HG02571 (cell line): ENCODE results near the gene NANS.

Experiments used
- ATAC-seq: cut with Tn5 transposase; IDR thresholded peaks from one replicate; pipeline ENCODE4 v1.9.1; 2021; ENCODE audit warnings: mild to moderate bottlenecking, moderate library complexity; ENCODE audit not compliant: unreplicated experiment

The NANS gene

DNA sequence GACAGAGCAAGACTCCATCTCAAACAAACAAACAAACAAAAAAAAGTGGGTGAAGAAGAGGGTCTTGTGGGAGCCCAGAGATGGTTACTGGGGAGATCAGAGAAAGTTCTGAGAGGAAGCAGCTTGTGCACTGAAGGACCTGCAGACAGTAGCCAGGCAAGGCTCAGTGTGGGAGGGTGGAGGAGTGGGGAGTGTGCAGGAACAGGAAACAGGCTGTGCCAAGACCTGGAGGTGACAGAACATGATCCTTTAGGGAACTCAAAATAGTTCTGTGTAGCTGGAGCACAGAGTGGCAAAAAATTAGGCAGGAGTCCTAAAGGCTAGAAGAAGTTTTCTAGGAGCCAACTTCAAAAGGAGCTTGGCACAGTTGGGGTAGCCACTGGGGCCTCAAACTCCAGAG lies 19.2 kb upstream of the NANS start:
- ATAC-seq, result no peak

DNA sequence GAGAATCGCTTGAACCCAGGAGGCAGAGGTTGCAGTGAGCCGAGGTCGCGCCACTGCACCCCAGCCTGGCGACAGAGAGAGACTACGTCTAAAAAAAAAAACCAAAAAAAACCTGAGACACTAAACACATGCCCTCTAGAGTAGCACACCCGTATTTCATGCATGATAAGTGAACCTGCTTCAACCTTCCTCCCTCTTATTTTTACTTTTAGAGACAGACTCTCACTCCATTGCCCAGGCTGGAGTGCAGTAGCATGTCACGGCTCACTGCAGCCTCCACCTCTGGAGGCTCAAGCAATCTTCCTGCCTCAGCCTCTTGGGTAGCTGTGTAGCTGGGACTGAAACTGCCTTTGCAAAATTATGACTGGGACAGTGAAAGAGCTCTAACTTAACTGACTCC lies 17.6 kb upstream of the NANS start:
- no peak for ATAC-seq

DNA sequence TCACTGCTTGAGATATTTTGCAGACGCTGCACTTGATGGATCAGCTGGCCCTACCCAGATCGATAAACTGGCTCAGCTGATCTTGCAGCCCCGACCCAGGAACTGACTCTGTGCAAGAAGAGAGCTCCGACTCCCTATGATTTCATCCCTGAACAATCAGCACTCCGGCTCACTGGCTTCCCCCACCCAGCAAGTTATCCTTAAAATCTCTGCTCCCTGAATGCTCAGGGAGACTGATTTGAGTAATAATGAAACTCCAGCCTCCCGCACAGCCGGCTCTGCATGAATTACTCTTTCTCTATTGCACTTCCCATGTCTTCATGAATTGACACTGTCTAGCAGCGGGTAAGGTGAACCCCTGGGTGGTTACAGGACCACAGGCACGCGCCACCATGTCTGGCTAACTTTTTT lies 16.9 kb upstream of the NANS start:
- no peak for ATAC-seq

DNA sequence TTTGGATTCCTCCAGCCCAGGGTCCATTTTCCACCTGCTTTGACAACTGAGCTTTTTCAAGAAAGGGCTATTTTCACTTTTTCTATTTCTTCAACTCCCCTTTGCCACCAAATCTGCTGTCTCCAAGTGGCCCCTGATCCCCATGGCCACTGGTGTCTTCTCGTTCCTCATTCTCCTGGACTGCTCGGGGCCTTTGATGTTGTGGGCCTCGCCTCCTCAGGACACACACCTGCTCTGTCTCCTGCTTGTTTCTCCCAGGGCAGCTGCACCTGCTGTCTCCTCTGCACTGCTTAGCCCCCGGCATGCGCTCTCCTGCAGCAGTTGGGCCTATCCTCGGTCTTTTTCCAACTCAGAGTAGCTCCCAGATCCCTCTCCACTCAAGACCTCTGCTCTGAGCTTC lies 16.3 kb upstream of the NANS start:
- no peak for ATAC-seq

DNA sequence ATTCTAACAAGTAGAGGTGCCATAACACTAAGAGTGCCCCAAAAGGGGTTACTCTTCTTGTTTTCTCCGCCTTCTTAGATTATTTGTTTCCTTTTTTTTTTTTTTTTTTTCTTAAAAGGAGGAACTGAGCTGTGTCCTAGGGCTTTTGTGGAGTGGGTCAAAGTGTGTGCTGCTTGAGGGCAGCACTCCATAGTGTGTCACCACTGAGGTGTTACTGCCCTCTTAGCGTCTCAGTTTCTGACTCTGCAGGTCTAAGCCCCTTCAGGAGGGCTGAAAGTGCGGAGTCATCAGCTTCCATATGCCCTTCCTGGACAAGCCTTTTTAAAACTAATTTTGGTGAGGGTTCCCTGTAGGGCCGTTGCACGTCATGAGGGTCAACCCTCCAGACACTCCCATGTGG lies 12.6 kb upstream of the NANS start:
- ATAC-seq, result no peak

DNA sequence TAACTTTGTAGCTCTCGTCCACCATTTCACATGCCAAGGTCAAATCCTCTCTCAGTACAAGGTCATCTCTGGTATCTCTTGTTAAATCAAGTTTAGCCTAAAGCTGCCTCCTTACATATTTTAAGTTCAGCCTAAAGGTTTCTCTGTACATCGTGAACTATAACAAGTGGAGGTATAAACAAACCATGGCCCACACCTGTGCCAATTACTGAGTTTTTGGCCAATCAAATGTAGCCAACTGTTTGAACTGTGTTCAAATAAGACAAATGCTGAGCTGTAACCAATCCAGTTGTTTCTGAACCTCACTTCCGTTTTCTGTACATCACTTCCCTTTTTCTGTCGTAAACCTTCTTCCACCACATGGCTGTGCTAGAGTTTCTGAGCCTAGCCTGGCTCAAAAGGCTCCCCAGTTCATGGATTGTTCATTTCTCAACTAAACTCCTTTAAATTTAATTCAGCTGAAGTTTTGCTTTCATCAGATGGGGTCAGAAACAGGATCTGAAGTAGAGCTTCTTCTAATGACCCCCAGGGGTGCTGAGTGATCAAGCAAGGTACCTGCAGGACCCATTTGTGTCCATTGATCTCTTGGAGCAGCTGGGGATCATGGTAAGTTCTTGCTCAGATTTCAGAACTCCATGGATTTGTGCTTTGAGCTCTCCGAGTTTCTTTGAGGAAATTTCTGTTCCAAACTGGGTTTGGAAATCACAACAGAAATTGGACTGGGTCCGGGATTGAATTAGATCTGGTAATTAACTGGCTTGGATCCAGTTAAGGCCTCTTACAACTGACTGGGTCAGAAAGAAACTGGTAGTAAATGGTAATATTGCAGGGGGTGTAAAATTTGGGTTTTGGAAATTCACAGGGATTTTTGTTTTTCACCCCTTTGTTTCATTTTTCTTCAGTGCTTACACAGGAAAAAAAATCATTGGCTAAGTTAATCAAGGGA lies 11.0 kb upstream of the NANS start:
- ATAC-seq, result peak; percentile 72

DNA sequence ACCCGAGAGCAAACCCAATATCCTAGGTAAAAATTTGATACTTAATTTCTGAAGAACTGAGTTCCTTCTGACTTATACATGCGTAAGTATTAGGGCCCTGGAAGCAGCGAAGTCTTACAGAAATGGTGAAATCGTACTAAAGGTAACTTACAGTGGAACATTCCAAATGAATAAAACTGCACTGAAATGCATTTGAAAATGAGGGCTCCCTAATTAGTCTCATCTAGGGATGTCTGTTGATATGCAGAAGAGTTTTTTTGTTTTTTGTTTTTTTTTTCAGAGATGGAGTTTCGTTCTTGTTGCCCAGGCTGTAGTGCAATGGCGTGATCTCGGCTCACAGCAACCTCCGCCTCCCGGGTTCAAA lies 10.4 kb upstream of the NANS start:
- no peak for ATAC-seq

DNA sequence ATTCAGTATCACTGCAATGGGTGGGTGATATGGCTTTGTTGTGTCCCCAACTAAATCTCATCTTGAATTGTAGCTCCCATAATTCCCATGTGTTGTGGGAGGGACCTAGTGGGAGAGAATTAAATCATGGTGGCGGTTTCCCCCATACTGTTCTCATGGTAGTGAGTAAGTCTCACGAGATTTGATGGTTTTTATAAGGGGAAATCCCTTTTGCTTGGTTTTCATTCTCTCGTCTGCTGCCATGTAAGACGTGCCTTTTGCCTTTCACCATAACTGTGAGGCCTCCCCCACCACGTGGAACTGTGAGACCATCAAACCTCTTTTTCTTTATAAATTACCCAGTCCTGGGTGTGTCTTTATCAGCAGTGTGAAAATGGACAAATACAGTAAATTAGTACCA lies 9.5 kb upstream of the NANS start:
- ATAC-seq, result no peak

DNA sequence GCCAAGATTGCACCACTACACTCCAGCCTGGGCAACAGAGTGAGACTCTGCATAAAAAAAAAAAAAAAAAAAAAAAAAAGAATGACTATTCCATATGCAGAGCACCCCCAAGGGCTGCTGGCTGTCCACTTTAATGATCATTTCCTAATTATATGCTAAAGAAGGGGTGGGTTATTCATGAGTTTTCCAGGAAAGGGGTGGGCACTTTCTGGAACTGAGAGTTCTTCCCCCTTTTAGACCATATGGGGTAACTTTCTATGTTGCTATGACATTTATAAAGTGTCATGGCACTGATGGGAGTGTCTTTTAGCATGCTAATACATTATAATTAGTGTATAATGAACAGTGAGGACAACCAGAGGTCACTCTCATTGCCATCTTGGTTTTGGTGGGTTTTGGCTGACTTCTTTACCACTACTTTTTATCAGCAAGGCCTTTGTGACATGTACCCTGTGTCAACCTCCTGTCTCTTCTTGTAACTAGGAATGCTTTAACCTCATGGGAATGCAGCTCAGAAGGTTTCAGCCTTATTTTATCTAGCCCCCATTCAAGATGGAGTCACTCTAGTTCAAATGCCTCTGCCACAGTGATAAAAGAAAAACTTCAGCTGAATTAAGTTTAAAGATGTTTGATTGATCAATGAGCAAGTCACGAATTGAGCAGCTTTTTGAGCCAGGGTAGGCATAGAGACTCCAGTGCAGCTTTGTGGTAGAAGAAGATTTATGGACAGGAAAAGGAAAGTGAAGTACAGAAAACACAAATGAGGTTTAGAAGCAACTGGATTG lies 7.1 kb upstream of the NANS start:
- ATAC-seq, result no peak

DNA sequence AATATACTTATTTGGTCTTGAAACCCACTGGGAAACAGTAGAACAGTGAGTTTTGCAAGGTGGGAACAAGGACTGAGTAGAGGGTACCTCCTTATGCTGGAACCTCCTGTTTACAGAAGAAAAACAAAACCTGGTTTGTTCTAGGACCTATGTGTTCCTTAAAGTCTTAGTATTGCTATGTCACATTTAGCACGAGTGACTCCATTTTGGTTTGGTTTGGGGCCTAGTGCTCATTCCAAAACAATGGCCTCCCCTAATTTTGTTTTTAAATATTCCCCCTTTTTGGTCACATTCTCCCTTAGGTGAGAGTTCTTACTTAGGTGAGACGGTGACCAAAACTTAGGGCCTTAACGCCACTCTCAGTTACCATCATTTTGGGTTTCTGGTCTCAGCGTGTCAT lies 6.2 kb upstream of the NANS start:
- ATAC-seq, result no peak

DNA sequence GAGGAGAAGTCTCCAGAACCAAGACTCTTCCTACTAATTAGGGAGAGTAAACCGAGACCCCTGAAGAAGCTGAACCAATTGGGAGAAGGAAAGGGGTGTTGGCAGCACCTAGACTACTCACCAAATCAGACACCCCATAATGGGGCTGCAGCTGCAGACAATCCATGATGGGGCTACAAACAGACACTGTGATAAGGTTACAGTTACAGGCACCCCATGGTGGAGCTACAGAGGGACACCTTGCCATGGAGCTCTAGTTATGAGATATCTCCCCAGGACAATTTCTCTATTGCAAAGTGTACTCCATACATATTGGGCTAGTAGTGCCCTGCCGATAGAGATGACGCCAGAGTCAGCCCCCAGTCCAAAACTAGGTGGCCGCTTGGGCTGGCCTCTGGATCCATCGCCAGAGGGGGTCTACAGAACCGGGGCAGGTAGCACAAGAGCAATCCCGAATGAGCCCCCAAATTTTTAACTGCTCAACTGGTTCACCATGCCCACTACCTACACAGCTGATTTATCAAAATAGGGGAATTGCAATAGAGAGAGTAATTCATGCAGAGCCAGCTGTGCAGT lies 2.1 kb upstream of the NANS start:
- no peak for ATAC-seq

DNA sequence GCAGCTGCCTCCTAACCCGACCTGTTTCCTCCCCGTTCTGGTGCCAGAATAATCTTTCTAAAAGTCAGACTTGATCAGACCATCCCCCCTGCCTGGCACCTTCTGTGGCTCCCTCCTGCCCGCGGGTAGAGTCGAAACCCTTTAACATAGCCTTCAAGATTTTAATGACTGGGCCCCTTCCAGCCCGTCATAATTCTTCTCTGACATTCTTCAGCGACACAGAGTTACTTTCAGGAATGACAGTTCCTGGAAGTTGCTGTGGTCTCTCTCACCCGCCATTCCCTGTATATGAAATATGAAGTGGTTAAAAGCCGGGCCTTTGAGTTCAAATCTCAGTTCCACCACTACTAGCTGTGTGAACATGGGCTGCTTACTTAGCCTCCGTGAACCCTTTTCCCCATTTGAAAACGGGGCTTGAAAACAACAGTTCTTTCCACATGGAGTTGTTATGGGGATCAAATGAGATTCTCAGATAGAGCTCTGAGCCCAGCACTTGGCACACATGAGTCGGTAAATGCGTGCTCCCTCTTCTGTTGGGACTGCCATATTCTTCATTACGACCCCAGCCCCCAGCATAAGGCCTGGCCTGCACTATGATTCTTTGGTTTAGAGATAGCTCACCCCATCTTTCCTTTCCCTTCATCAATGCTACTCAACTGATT lies 737 bp downstream of the NANS start:
- ATAC-seq, result no peak

DNA sequence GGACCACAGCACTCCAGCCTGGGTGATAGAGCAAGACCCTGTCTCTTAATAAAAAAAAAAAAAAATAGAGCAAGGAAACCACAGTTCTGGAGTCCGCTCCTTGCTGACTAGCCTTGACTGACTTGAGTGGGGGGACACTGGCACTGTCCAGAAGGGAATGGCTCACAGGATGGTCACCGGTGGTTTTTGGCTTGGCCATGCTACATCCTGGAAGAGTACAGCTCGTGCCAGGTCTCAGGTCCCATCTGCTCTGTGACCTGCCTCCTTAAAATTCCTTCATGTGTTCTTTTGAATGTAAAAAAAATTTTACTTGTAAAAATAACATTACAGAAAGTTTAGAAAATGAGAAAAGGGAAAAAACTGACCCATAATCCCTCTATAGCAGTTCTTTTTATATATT lies 5.6 kb downstream of the NANS start:
- no peak for ATAC-seq

DNA sequence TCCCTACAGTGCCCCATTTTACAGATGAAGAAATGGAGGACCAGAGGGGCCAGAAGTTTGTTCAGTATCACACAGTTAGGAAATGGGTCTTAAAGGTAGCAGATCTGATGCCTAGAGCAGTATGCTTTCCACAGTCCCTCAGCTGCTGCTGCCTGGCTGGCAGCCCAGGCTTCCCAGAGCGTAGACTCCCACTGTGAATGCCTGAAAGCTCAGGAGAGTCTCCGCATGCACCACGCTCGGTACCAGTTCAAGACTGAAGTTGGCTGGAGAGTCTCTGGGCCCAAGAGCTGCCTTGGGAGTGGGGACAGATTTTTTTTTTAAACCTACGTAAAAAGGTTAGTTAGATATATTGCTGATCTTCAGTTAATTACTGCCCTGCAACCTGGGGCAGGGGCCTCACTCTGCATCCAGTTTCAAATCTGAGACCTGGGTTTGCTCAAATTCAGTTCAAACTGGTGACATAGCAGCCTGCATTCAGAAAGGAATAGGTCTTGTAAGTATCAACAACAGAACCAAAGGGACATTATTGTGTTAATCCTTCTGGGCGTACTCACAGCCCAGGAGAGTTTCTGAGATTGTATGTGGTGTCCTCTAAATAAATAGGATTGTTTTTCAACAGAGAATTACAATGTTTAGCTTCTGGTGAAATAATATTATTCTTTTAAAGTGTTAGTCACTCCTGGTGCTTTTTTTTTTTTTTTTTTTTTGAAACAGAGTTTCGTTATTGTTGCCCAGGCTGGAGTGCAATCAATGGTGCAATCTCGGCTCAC lies 8.3 kb downstream of the NANS start:
- ATAC-seq, result no peak

DNA sequence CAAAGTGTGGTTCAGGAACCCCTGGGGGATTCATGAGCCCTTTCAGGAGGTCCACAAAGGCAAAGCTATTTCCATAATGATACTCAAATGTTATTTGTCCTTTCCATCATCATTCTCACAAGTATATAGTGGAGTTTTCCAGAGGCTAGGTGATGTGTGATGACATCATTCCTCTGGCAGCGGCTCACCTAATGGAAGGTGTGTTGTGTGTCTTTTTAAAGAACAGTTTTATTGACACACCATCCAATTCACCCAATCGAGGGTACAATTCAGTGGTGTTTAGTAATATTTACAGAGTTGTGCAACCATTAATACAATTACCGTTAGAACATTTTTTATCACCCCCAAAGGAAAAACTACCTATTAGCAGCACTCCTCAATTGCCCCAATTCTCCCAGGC lies 9.7 kb downstream of the NANS start:
- ATAC-seq, result no peak

DNA sequence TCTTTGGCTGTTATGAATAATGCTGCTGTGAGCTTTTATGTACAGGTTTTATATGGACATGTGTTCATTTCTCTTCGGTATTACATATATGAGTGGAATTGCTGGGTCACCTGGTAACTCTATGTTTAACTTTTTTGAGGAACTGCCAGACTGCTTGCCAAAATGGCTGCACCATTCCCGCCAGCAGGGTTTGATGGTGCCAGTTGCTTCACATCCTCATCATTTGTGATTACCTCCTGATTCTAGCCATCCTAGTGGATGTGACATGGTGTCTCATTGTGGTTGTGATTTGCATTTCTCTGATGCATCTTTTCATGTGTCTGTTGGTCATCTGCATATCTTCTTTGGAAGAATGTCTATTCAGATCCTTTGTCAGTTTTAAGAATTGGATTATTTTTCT lies 10.7 kb downstream of the NANS start:
- ATAC-seq, result no peak

DNA sequence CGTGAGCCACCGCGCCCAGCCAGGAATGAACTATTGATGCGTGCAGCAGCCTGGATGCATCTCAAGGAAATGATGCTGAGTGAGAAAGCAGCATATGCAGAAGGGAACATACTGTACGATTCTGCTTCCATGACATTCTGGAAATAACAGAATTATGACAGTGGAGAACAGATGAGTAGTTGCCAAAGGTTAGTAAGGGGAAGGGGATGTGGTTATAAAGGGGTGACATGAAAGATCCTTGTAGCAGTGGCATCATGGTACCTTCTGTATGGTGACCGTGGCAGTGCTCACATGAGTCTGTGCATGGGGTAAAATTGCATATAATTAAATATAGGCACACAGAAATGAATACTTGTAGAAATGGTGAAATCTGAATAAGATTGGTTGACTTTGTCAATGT lies 13.0 kb downstream of the NANS start:
- ATAC-seq, result no peak

DNA sequence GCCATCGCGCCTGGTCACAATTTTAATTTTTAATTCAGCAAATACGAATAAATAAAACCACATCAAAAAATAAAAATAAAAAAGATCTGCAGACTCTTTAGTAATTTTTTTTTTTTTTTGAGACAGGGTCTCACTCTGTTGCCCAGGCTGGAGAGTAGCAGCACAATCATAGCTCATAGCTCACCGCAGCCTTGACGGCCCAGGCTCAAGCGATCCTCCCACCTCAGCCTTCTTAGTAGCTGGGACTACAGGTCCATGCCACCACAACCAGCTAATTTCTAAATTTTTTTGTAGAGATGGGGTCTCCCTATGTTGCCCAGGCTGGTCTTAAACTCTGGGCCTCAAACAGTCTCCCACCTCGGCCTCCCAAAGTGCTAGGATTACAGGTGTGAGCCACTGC lies 14.2 kb downstream of the NANS start:
- ATAC-seq, result no peak

DNA sequence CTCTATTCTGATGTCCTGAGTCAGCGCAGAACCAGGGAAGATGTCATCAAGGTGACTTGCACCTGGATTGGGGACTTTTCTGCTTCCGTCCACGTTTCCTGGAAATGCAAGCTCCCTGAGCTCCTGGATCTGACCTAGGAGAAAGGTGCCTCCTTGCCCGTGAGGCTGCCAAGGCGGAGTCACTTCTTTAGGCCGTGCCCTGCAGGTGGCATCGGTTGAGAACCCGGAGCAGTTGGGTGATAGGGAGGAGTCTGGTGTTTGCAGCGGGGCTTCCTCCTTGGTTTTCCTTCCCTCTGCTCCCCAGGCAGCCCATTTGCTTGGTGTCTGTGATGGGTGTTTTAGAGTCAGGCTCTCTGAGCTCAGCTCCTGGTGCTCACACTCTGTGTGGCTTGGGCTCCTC lies 15.2 kb downstream of the NANS start:
- ATAC-seq, result no peak

DNA sequence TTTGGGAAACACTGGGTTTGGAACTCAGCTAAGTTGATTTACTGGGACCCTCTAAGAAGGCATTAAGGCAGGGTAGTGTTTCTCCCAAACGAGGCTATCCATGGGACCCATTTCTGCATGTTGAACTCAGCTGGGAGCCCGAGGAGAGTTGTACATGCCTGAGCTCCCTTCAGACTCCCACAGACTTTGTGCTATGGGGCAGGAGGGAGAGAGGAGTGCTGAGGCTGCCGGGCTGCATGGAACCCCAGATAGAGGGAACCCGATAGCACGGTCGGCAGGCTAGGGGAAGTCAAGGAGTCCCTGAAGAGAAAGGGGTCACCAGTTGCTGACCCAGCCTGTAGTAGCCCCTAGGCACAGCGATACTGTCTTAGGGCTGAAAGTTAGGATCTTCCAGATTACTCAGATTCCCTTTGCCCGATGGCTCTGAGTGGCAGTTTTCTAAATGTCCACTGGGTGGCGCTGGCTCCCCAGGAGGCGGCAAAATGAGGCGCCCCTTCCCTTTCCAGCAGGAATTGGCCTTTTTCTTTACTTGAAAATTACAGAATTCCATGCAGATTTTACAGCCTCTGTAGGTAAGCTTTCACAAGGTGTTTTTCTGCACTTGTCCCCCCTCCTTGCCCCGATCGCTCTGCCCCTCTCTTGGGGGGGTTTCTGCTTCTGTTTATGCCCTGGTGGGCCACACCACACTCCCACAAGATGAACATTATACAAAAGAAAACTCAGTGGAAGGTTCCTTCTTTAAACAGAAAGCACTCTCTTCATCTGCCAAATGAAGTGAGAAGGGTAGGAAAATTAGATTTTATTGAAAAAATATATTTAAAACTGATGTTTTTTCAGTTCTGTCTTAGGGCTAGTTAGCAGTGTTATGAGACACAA lies 17.8 kb downstream of the NANS start:
- ATAC-seq, result no peak
